CD8-positive, alpha-beta memory T cell (primary cell): ENCODE measurements around the gene FTO. TPM values are rescaled to one million over a fixed set of nuclear protein-coding genes. Genes with fewer than 3 reads are reported as not detected.
A peak's percentile ranks its signal among the peaks of the same experiment; 100 is the strongest.

Source experiments
- CTCF ChIA-PET: fragments of 350-600 bp; sonication (Branson Sonifier 250); formaldehyde crosslinking; loops from one replicate; lab custom pipeline; 2021; ENCODE audit warnings: antibody characterized with exemption; lab: Charles Lee
- POLR2A ChIA-PET: fragments of 350-600 bp; sonication (Branson Sonifier 250); formaldehyde crosslinking; loops from one replicate; lab custom pipeline; 2021; ENCODE audit warnings: antibody characterized with exemption; lab: Charles Lee
- DNase-seq, 5 donors: peaks; one replicate each; pipeline versions ENCODE4 v3.0.0 to v3.0.0-alpha.2; 2020 to 2022; ENCODE audit warnings: mixed read lengths in 1 of 5
- H3K27ac ChIP-seq: one replicate; pipeline ENCODE4 v1.7.0; 2013; ENCODE audit warnings: low read depth, mild to moderate bottlenecking, low read length, moderate library complexity
- H3K27me3 ChIP-seq: 2 replicates; pipeline ENCODE4 v1.7.0; 2013; ENCODE audit warnings: low read length, mild to moderate bottlenecking; ENCODE audit not compliant: insufficient read depth, poor library complexity, severe bottlenecking
- H3K36me3 ChIP-seq: 2 replicates; pipeline ENCODE4 v1.7.0; 2013; ENCODE audit warnings: mild to moderate bottlenecking, low read length, moderate library complexity; ENCODE audit not compliant: insufficient read depth
- H3K4me1 ChIP-seq: 2 replicates; pipeline ENCODE4 v1.7.0; 2013; ENCODE audit warnings: mild to moderate bottlenecking, low read length, moderate library complexity; ENCODE audit not compliant: insufficient read depth
- H3K4me3 ChIP-seq: 2 replicates; pipeline ENCODE4 v1.7.0; 2013; ENCODE audit warnings: mild to moderate bottlenecking, low read length
- H3K9me3 ChIP-seq: 2 replicates; pipeline ENCODE4 v1.7.0; 2013; ENCODE audit warnings: mild to moderate bottlenecking, low read length
- H3K27ac Mint-ChIP-seq, 8 donors: one replicate each; pipeline ENCODE4 v1.8.0; 2020 to 2021; ENCODE audit warnings: mixed read lengths in 8 of 8, mild to moderate bottlenecking in 6 of 8, inconsistent platforms in 3 of 8, moderate library complexity in 3 of 8
- H3K27me3 Mint-ChIP-seq, 2 donors: one replicate each; pipeline ENCODE4 v1.8.0; 2020 to 2021; ENCODE audit warnings: mixed read lengths in 2 of 2, mild to moderate bottlenecking in 1 of 2, moderate library complexity in 1 of 2
- H3K36me3 Mint-ChIP-seq, 3 donors: one replicate each; pipeline ENCODE4 v1.8.0; 2020 to 2021; ENCODE audit warnings: mixed read lengths in 3 of 3, inconsistent platforms in 1 of 3, mild to moderate bottlenecking in 1 of 3
- H3K4me1 Mint-ChIP-seq, 3 donors: one replicate each; pipeline ENCODE4 v1.8.0; 2020 to 2021; ENCODE audit warnings: mixed read lengths in 3 of 3, inconsistent platforms in 1 of 3, mild to moderate bottlenecking in 1 of 3
- H3K4me3 Mint-ChIP-seq, 7 donors: one replicate each; pipeline ENCODE4 v1.8.0; 2020 to 2021; ENCODE audit warnings: mixed read lengths in 7 of 7, mild to moderate bottlenecking in 6 of 7, moderate library complexity in 4 of 7, inconsistent platforms in 2 of 7
- H3K9me3 Mint-ChIP-seq, 5 donors: one replicate each; pipeline ENCODE4 v1.8.0; 2020 to 2022; ENCODE audit warnings: mixed read lengths in 5 of 5, mild to moderate bottlenecking in 3 of 5, moderate library complexity in 2 of 5, inconsistent platforms in 1 of 5
- polyA plus RNA-seq: library from polyadenylated mRNA; unstranded; fragments of 300-500 nt; fragmentation: Illumina TruSeq; gene quantifications from one replicate; pipeline ENCODE4 v1.2.3, GENCODE V29; 2021
- total RNA-seq, 2 experiments: library from RNA; stranded (reverse); gene quantifications; one replicate each; pipeline ENCODE4 v1.2.3, GENCODE V29; 2021

FTO gene
- total and polyA plus RNA-seq, 3 experiments from 2014 or later = 54.5 to 77.8 (median 56.0) TPM

- H3K27me3 Mint-ChIP-seq = peaks cover 7 to 19% of the 10 kb centered on the region in 2 donors
- no peaks in the 10 kb centered on the region for H3K27me3 ChIP-seq
- H3K27ac ChIP-seq = no peak overlapping the region
- H3K4me3 ChIP-seq = no peak overlapping the region
- H3K36me3 Mint-ChIP-seq = no peaks in the 10 kb centered on the region
- CTCF ChIA-PET = interaction anchor here (0.6 kb wide), 1 partner anchor 321 kb away, joined by 3 read pairs; no protein-coding TSS in a partner anchor
- H3K4me3 Mint-ChIP-seq = no peak overlapping the region
- no peaks in the 10 kb centered on the region for H3K4me1 Mint-ChIP-seq
- POLR2A ChIA-PET = no interaction called here
- no peaks in the 10 kb centered on the region for H3K4me1 ChIP-seq
- H3K9me3 ChIP-seq = no peaks in the 10 kb centered on the region
- peaks cover 0 to 4% (median 0%) of the 10 kb centered on the region in 5 donors for H3K9me3 Mint-ChIP-seq
- H3K36me3 ChIP-seq = no peaks in the 10 kb centered on the region
- H3K27ac Mint-ChIP-seq = no peak overlapping the region
- DNase-seq = no peak
Observed at GRCh38 chr16:54163197-54163843, 459.4 kb downstream of the FTO start.

GRCh38 chr16:54164789-54165173 lies 460.8 kb downstream of the FTO start:
- Mint-ChIP-seq H3K9me3 (peaks cover 0 to 2% (median 0%) of the 10 kb centered on the region in 5 donors), H3K27ac (no peak overlapping the region), H3K36me3 (no peaks in the 10 kb centered on the region), H3K4me3 (no peak overlapping the region), H3K27me3 (peaks cover 11 to 19% of the 10 kb centered on the region in 2 donors), H3K4me1 (no peaks in the 10 kb centered on the region)
- no peak overlapping the region for H3K4me3 ChIP-seq
- ChIA-PET CTCF (interaction anchor here (0.7 kb wide), 1 partner anchor 19 kb away, joined by 3 read pairs; no protein-coding TSS in a partner anchor), POLR2A (no interaction called here)
- no peaks in the 10 kb centered on the region for H3K27me3 ChIP-seq
- H3K36me3 ChIP-seq = no peaks in the 10 kb centered on the region
- H3K4me1 ChIP-seq = no peaks in the 10 kb centered on the region
- H3K27ac ChIP-seq = no peak overlapping the region
- H3K9me3 ChIP-seq = no peaks in the 10 kb centered on the region
- no peak for DNase-seq

- Histone ChIP-seq H3K36me3 (no peaks in the 10 kb centered on the region), H3K27me3 (no peaks in the 10 kb centered on the region), H3K4me3 (no peak overlapping the region), H3K4me1 (no peaks in the 10 kb centered on the region), H3K27ac (no peak overlapping the region), H3K9me3 (no peaks in the 10 kb centered on the region)
- ChIA-PET POLR2A (no interaction called here), CTCF (interaction anchor here (0.7 kb wide), 1 partner anchor 18 kb away, joined by 3 read pairs; no protein-coding TSS in a partner anchor)
- no peaks in the 10 kb centered on the region for H3K36me3 Mint-ChIP-seq
- H3K9me3 Mint-ChIP-seq = peaks cover 0 to 2% (median 0%) of the 10 kb centered on the region in 5 donors
- no peak overlapping the region for H3K27ac Mint-ChIP-seq
- H3K4me3 Mint-ChIP-seq = no peak overlapping the region
- no peaks in the 10 kb centered on the region for H3K4me1 Mint-ChIP-seq
- DNase-seq = no peak
- H3K27me3 Mint-ChIP-seq = peaks cover 11 to 19% of the 10 kb centered on the region in 2 donors
Observed at GRCh38 chr16:54165174-54165911, 461.4 kb downstream of the FTO start.

GRCh38 chr16:54165912-54166865 lies 462.2 kb downstream of the FTO start:
- no peak overlapping the region for H3K27ac ChIP-seq
- no peaks in the 10 kb centered on the region for H3K9me3 ChIP-seq
- no peak for DNase-seq
- H3K27me3 ChIP-seq = no peaks in the 10 kb centered on the region
- POLR2A ChIA-PET = no interaction called here
- Mint-ChIP-seq H3K27ac (no peak overlapping the region), H3K4me3 (no peak overlapping the region), H3K27me3 (peaks cover 13 to 19% of the 10 kb centered on the region in 2 donors), H3K9me3 (peaks cover 0 to 2% (median 0%) of the 10 kb centered on the region in 5 donors), H3K36me3 (no peaks in the 10 kb centered on the region), H3K4me1 (no peaks in the 10 kb centered on the region)
- no peaks in the 10 kb centered on the region for H3K36me3 ChIP-seq
- H3K4me1 ChIP-seq = no peaks in the 10 kb centered on the region
- no peak overlapping the region for H3K4me3 ChIP-seq
- CTCF ChIA-PET = no interaction called here

- no peaks in the 10 kb centered on the region for H3K4me1 Mint-ChIP-seq
- H3K36me3 ChIP-seq = no peaks in the 10 kb centered on the region
- H3K27ac ChIP-seq = no peak overlapping the region
- H3K4me3 ChIP-seq = no peak overlapping the region
- H3K9me3 Mint-ChIP-seq = peaks cover 0 to 2% (median 0%) of the 10 kb centered on the region in 5 donors
- peaks cover 10 to 13% of the 10 kb centered on the region in 2 donors for H3K27me3 Mint-ChIP-seq
- H3K4me3 Mint-ChIP-seq = no peak overlapping the region
- CTCF ChIA-PET = no interaction called here
- no peaks in the 10 kb centered on the region for H3K36me3 Mint-ChIP-seq
- peak overlapping the region in 1 of 8 donors; percentile 61 for H3K27ac Mint-ChIP-seq
- no peak for DNase-seq
- no peaks in the 10 kb centered on the region for H3K4me1 ChIP-seq
- H3K9me3 ChIP-seq = no peaks in the 10 kb centered on the region
- no peaks in the 10 kb centered on the region for H3K27me3 ChIP-seq
- POLR2A ChIA-PET = no interaction called here
Observed at GRCh38 chr16:54169112-54169511, 465.2 kb downstream of the FTO start.

GRCh38 chr16:54171626-54172537 lies 467.9 kb downstream of the FTO start:
- Mint-ChIP-seq H3K27me3 (peaks cover 11 to 12% of the 10 kb centered on the region in 2 donors), H3K9me3 (peaks cover 0 to 4% (median 0%) of the 10 kb centered on the region in 5 donors), H3K4me1 (no peaks in the 10 kb centered on the region), H3K4me3 (no peak overlapping the region), H3K27ac (no peak overlapping the region), H3K36me3 (no peaks in the 10 kb centered on the region)
- H3K27me3 ChIP-seq = no peaks in the 10 kb centered on the region
- no peak overlapping the region for H3K4me3 ChIP-seq
- no peaks in the 10 kb centered on the region for H3K36me3 ChIP-seq
- CTCF ChIA-PET = no interaction called here
- POLR2A ChIA-PET = no interaction called here
- DNase-seq = no peak
- H3K4me1 ChIP-seq = no peaks in the 10 kb centered on the region
- no peaks in the 10 kb centered on the region for H3K9me3 ChIP-seq
- H3K27ac ChIP-seq = no peak overlapping the region

- Histone ChIP-seq H3K27ac (no peak overlapping the region), H3K4me3 (no peak overlapping the region), H3K9me3 (no peaks in the 10 kb centered on the region), H3K27me3 (no peaks in the 10 kb centered on the region), H3K36me3 (no peaks in the 10 kb centered on the region), H3K4me1 (no peaks in the 10 kb centered on the region)
- no peak for DNase-seq
- Mint-ChIP-seq H3K9me3 (peaks cover 0 to 2% (median 0%) of the 10 kb centered on the region in 5 donors), H3K27ac (no peak overlapping the region), H3K4me1 (no peaks in the 10 kb centered on the region), H3K4me3 (no peak overlapping the region), H3K27me3 (peaks cover 16 to 22% of the 10 kb centered on the region in 2 donors), H3K36me3 (no peaks in the 10 kb centered on the region)
- CTCF ChIA-PET = no interaction called here
- POLR2A ChIA-PET = no interaction called here
Observed at GRCh38 chr16:54173490-54173889, 469.5 kb downstream of the FTO start.
